MM.1S (cell line): ENCODE measurements around the gene LTBP1.

Experiments
- DNase-seq: peaks from one replicate; pipeline ENCODE4 v3.0.0-alpha.2; 2015
- H2AFZ ChIP-seq: fragments of 300-600 bp; sonication (generic); 2 replicates; pipeline ENCODE4 v1.6.0; 2016; ENCODE audit warnings: antibody characterized with exemption, low read length
- H3F3A ChIP-seq: fragments of 300-600 bp; sonication (generic); 2 replicates; pipeline ENCODE4 v1.6.1; 2016; ENCODE audit warnings: mild to moderate bottlenecking, antibody characterized with exemption, low read length, moderate library complexity, mixed read lengths; ENCODE audit not compliant: insufficient read depth
- H3K27ac ChIP-seq: fragments of 300-600 bp; sonication (generic); 2 replicates; pipeline ENCODE4 v1.5.1; 2016; ENCODE audit warnings: mild to moderate bottlenecking, low read length
- H3K27me3 ChIP-seq: fragments of 300-600 bp; sonication (generic); replicated peaks from 2 replicates; pipeline ENCODE4 v1.6.0; 2016; ENCODE audit warnings: low read length; ENCODE audit not compliant: insufficient read depth
- H3K36me3 ChIP-seq: fragments of 300-600 bp; sonication (generic); replicated peaks from 2 replicates; pipeline ENCODE4 v1.6.1; 2016; ENCODE audit warnings: mild to moderate bottlenecking, low read length, mixed read lengths; ENCODE audit not compliant: insufficient read depth
- H3K4me1 ChIP-seq: fragments of 300-600 bp; sonication (generic); 2 replicates; pipeline ENCODE4 v1.6.1; 2016; ENCODE audit warnings: low read length, mixed read lengths
- H3K4me2 ChIP-seq: fragments of 300-600 bp; sonication (generic); 2 replicates; pipeline ENCODE4 v1.6.0; 2016; ENCODE audit warnings: low read depth, low read length
- H3K4me3 ChIP-seq: fragments of 300-600 bp; sonication (generic); 2 replicates; pipeline ENCODE4 v1.5.1; 2016; ENCODE audit warnings: low read length, mixed read lengths
- H3K79me2 ChIP-seq: fragments of 300-600 bp; sonication (generic); 2 replicates; pipeline ENCODE4 v1.6.1; 2016; ENCODE audit warnings: mixed run types, low read length, mixed read lengths
- H3K9ac ChIP-seq: fragments of 300-600 bp; sonication (generic); 2 replicates; pipeline ENCODE4 v1.6.1; 2016; ENCODE audit warnings: low read length, mixed read lengths
- H3K9me2 ChIP-seq: fragments of 300-600 bp; sonication (generic); replicated peaks from 2 replicates; pipeline ENCODE4 v1.6.1; 2016; ENCODE audit warnings: mild to moderate bottlenecking, low read length, mixed read lengths; ENCODE audit not compliant: insufficient read depth
- H3K9me3 ChIP-seq: fragments of 300-600 bp; sonication (generic); replicated peaks from 2 replicates; pipeline ENCODE4 v1.6.1; 2016; ENCODE audit warnings: mild to moderate bottlenecking, low read length, mixed read lengths; ENCODE audit not compliant: insufficient read depth
- H4K20me1 ChIP-seq: fragments of 300-600 bp; sonication (generic); 2 replicates; pipeline ENCODE4 v1.6.1; 2016; ENCODE audit warnings: mild to moderate bottlenecking, low read length, moderate library complexity, mixed read lengths; ENCODE audit not compliant: insufficient read depth
- CTCF ChIP-seq: fragments of 300-600 bp; sonication (generic); IDR thresholded peaks from 2 replicates; pipeline ENCODE4 v1.5.1; 2016; ENCODE audit warnings: antibody characterized with exemption, low read length, mixed read lengths
- EZH2 ChIP-seq: fragments of 300-600 bp; sonication (generic); optimal IDR thresholded peaks from 2 replicates; pipeline ENCODE3; 2017; ENCODE audit warnings: low read depth, mild to moderate bottlenecking, antibody characterized with exemption, low read length, mixed read lengths
- EZH2phosphoT487 ChIP-seq: fragments of 300-600 bp; sonication (generic); IDR thresholded peaks from 2 replicates; pipeline ENCODE4 v1.6.1; 2018; ENCODE audit warnings: antibody characterized with exemption, low read length

Gene LTBP1

GRCh38 chr2:33142810-33143209 lies 196.1 kb downstream of the LTBP1 start:
- Histone ChIP-seq H3F3A (no peaks in the 10 kb centered on the region), H3K9ac (no peak overlapping the region), H3K4me1 (no peaks in the 10 kb centered on the region), H3K9me3 (no peaks in the 10 kb centered on the region), H3K79me2 (no peaks in the 10 kb centered on the region), H3K4me2 (no peak overlapping the region), H4K20me1 (no peaks in the 10 kb centered on the region), H3K27me3 (no peaks in the 10 kb centered on the region), H2AFZ (no peak overlapping the region), H3K36me3 (no peaks in the 10 kb centered on the region), H3K9me2 (no peaks in the 10 kb centered on the region), H3K4me3 (no peak overlapping the region), H3K27ac (no peak overlapping the region)
- no peak for DNase-seq
- no peak for TF ChIP-seq EZH2phosphoT487
- TF ChIP-seq CTCF: no peak
- no peak for TF ChIP-seq EZH2

GRCh38 chr2:33144243-33144642 lies 197.5 kb downstream of the LTBP1 start:
- DNase-seq: no peak
- no peaks in the 10 kb centered on the region for H3K9me2 ChIP-seq
- H3K27ac ChIP-seq: no peak overlapping the region
- no peak overlapping the region for H3K4me3 ChIP-seq
- no peak overlapping the region for H2AFZ ChIP-seq
- H4K20me1 ChIP-seq: no peaks in the 10 kb centered on the region
- H3K27me3 ChIP-seq: no peaks in the 10 kb centered on the region
- TF ChIP-seq EZH2 (no peak), EZH2phosphoT487 (no peak), CTCF (no peak)
- no peaks in the 10 kb centered on the region for H3K4me1 ChIP-seq
- no peak overlapping the region for H3K9ac ChIP-seq
- no peaks in the 10 kb centered on the region for H3K79me2 ChIP-seq
- H3K36me3 ChIP-seq: no peaks in the 10 kb centered on the region
- no peak overlapping the region for H3K4me2 ChIP-seq
- H3F3A ChIP-seq: no peaks in the 10 kb centered on the region
- no peaks in the 10 kb centered on the region for H3K9me3 ChIP-seq

- no peaks in the 10 kb centered on the region for H3K27me3 ChIP-seq
- no peak for DNase-seq
Measured at GRCh38 chr2:33145459-33145858, 198.7 kb downstream of the LTBP1 start.

More at GRCh38 chr2:33145459-33145858, 198.7 kb downstream of the LTBP1 start:
- Histone ChIP-seq H3K4me1 (no peaks in the 10 kb centered on the region), H3K36me3 (no peaks in the 10 kb centered on the region), H3K27ac (no peak overlapping the region), H3K9me3 (no peaks in the 10 kb centered on the region), H3F3A (no peaks in the 10 kb centered on the region), H3K4me2 (no peak overlapping the region), H3K9me2 (no peaks in the 10 kb centered on the region), H3K79me2 (no peaks in the 10 kb centered on the region), H2AFZ (no peak overlapping the region), H3K4me3 (no peak overlapping the region), H3K9ac (no peak overlapping the region), H4K20me1 (no peaks in the 10 kb centered on the region)
- TF ChIP-seq EZH2phosphoT487 (no peak), CTCF (no peak), EZH2 (no peak)
